ENCODE results near the gene WNT16. TPM values are rescaled to one million over a fixed set of nuclear protein-coding genes. Genes with fewer than 3 reads are reported as not detected.

The WNT16 gene
- total and polyA plus RNA-seq, 2 experiments from 2014 or later = 0.45 to 0.73 TPM

- Histone ChIP-seq H3K79me2 (replicated peaks; ENCODE audit: insufficient read depth) (no peaks in the 10 kb centered on the region), H3K9me2 (ENCODE audit: insufficient read depth) (no peaks in the 10 kb centered on the region), H3K4me1 (ENCODE audit: insufficient read depth) (peaks cover 4% of the 10 kb centered on the region; the same call in 1 of the 2 replicates), H4K20me1 (replicated peaks; ENCODE audit: insufficient read depth) (no peaks in the 10 kb centered on the region), H3K27me3 (ENCODE audit: insufficient read depth) (no peaks in the 10 kb centered on the region), H3K36me3 (ENCODE audit: insufficient read depth) (no peaks in the 10 kb centered on the region), H2AFZ (no peak overlapping the region), H3K4me3 (no peak overlapping the region), H3F3A (replicated peaks; ENCODE audit: low read depth) (no peaks in the 10 kb centered on the region), H3K27ac (ENCODE audit: low read depth) (no peak overlapping the region), H3K4me2 (no peak overlapping the region)
- Mint-ChIP-seq H3K27ac (no peak overlapping the region), H3K36me3 (ENCODE audit: low read depth) (no peaks in the 10 kb centered on the region), H3K27me3 (ENCODE audit: insufficient read depth, low read depth, poor library complexity) (no peaks in the 10 kb centered on the region), H3K4me1 (peaks cover 16% of the 10 kb centered on the region; the same call in 2 of the 3 replicates), H3K9me3 (no peaks in the 10 kb centered on the region), H3K4me3 (no peak overlapping the region)
- DNase-seq (ENCODE audit: low spot score) (no peak), ATAC-seq (no peak)
- TF ChIP-seq NANOG (IDR thresholded peaks at IDR 0.05; ENCODE audit: borderline replicate concordance) (no peak), REST (IDR thresholded peaks at IDR 0.05; ENCODE audit: unreplicated experiment) (no peak), ETS1 (IDR thresholded peaks at IDR 0.05) (no peak), CREB1 (CRISPR knock-in tag; IDR thresholded peaks at IDR 0.05; ENCODE audit: low read depth) (no peak), EZH2 (IDR thresholded peaks at IDR 0.05; ENCODE audit: low read depth, unreplicated experiment) (no peak), STAT1 (IDR thresholded peaks at IDR 0.05; ENCODE audit: unreplicated experiment) (no peak), POLR2AphosphoS5 (IDR thresholded peaks at IDR 0.05; ENCODE audit: low read depth) (no peak), JUNB (IDR thresholded peaks at IDR 0.05; ENCODE audit: unreplicated experiment) (no peak), CTCF (conservative IDR thresholded peaks at IDR 0.05; ENCODE audit: low read depth in 2 of 2) (no peak), EZH2phosphoT487 (IDR thresholded peaks at IDR 0.05; ENCODE audit: unreplicated experiment) (no peak), ZNF462 (CRISPR knock-in tag; IDR thresholded peaks at IDR 0.05) (no peak), ZNF114 (CRISPR knock-in tag; IDR thresholded peaks at IDR 0.05) (no peak), ZNF331 (CRISPR knock-in tag; IDR thresholded peaks at IDR 0.05; ENCODE audit: low read depth) (no peak)
Observed at GRCh38 chr7:121300685-121301420, 27.9 kb upstream of the WNT16 start.
